ENCODE results near the gene KCNH4. TPM values are rescaled to one million over a fixed set of nuclear protein-coding genes. Genes with fewer than 3 reads are reported as not detected.

KCNH4 gene
- total and polyA plus RNA-seq, 9 of the 15 experiments (the other 6 are each of a cell fraction or from before 2014, with no cell fraction given) = 0.10 to 1.8 (median 0.50) TPM

GRCh38 chr17:42169351-42169750 lies 11.6 kb downstream of the KCNH4 start:
- ChIA-PET POLR2A (no interaction called here), CTCF (ENCODE audit: low intra/inter-chr PET ratio) (no interaction called here)
- Histone ChIP-seq H3K79me2 (ENCODE audit: control insufficient read depth, insufficient read depth, low read length) (no peaks in the 10 kb centered on the region), H3K9me1 (ENCODE audit: control insufficient read depth, insufficient read depth, low read length) (no peaks in the 10 kb centered on the region), H3K4me3 (no peak overlapping the region), H4K20me1 (replicated peaks; ENCODE audit: control insufficient read depth, insufficient read depth, low read length) (no peaks in the 10 kb centered on the region), H2AFZ (ENCODE audit: low read depth, low read length) (no peak overlapping the region), H3K27me3 (ENCODE audit: control insufficient read depth in 2 of 2, insufficient read depth in 2 of 2, low read length in 2 of 2) (no peaks in the 10 kb centered on the region), H3K27ac (ENCODE audit: extremely low read depth, low read depth, low read length) (no peak overlapping the region), H3K36me3 (ENCODE audit: control insufficient read depth, insufficient read depth, low read length) (no peaks in the 10 kb centered on the region), H3K4me1 (replicated peaks in 1 of 2; ENCODE audit: control insufficient read depth in 2 of 2, insufficient read depth in 2 of 2, low read length in 2 of 2) (peaks cover 0 to 19% of the 10 kb centered on the region in 2 experiments; a peak in 2 of 5 replicates), H3K9me3 (replicated peaks; ENCODE audit: control insufficient read depth, insufficient read depth, low read depth, low read length) (no peaks in the 10 kb centered on the region), H3K9ac (ENCODE audit: insufficient read depth in 1 of 2, low read depth in 2 of 2, low read length in 2 of 2) (peak overlapping the region in 1 of 2 experiments; percentile 33; a peak in 1 of 4 replicates), H3K4me2 (ENCODE audit: insufficient read depth, low read length) (no peak overlapping the region)
- no peak for ATAC-seq
- in situ Hi-C loops (cut with MboI) (no loop called here), intact Hi-C loops (cut with micrococcal nuclease) (no loop called here)
- 74% methylated on average over 17 of the region's 29 CpGs for WGBS (ENCODE audit: insufficient coverage, low coverage, missing lambda C conversion rate)
- BruUV-seq (replicated peaks) = no TSS peak
- FAIRE-seq = no peak
- no peak for DNase-seq (ENCODE audit: extremely low read depth in 1 of 4, low spot score in 3 of 4)
- no peak for TF ChIP-seq NFE2 (IDR thresholded peaks at IDR 0.05; ENCODE audit: low read depth)
- no peak for TF ChIP-seq PRPF4 (IDR thresholded peaks at IDR 0.05; ENCODE audit: insufficient read depth, low read depth, low read length, poor library complexity, severe bottlenecking)
- no peak for TF ChIP-seq CHD4 (IDR thresholded peaks at IDR 0.05; ENCODE audit: insufficient read depth, insufficient replicate concordance, low read depth, low read length, poor library complexity, severe bottlenecking)
- no peak for TF ChIP-seq ZNF764 (CRISPR knock-in tag; IDR thresholded peaks at IDR 0.05; ENCODE audit: low read depth)
- TF ChIP-seq POLR2AphosphoS2 (IDR thresholded peaks at IDR 0.05; ENCODE audit: low read length) = no peak
- TF ChIP-seq ATF6 (CRISPR knock-in tag; IDR thresholded peaks at IDR 0.05) = no peak
- TF ChIP-seq ZFX (CRISPR knock-in tag; IDR thresholded peaks at IDR 0.05) = no peak
- TF ChIP-seq HLTF (IDR thresholded peaks at IDR 0.05) = no peak
- TF ChIP-seq ZMIZ1 (IDR thresholded peaks at IDR 0.05; ENCODE audit: low read depth in 2 of 2, low read length in 2 of 2) = no peak
- no peak for TF ChIP-seq BHLHE40 (IDR thresholded peaks at IDR 0.05; ENCODE audit: low read length)
- no peak for TF ChIP-seq ARID1B (IDR thresholded peaks at IDR 0.05)
- TF ChIP-seq RNF2 (IDR thresholded peaks at IDR 0.05) = no peak
- no peak for TF ChIP-seq ILF3 (IDR thresholded peaks at IDR 0.05; ENCODE audit: borderline replicate concordance)
- no peak for TF ChIP-seq ZNF165 (CRISPR knock-in tag; IDR thresholded peaks at IDR 0.05; ENCODE audit: borderline replicate concordance)
- TF ChIP-seq GABPA (tag; conservative IDR thresholded peaks at IDR 0.05; ENCODE audit: low read depth) = no peak

Data from K562 (cell line).